IMR-90 (cell line): ENCODE measurements around the gene BUB1B. TPM values are rescaled to one million over a fixed set of nuclear protein-coding genes. Genes with fewer than 3 reads are reported as not detected.

Source experiments
- ATAC-seq: fragments of 200-7000 bp; cut with Tn5 transposase; 2 replicates; pipeline ENCODE4 v1.9.1; 2020; ENCODE audit warnings: low read depth, mild to moderate bottlenecking, moderate library complexity
- BruUV-seq: library from RNA; stranded (reverse); fragments of 400-500 nt; replicated peaks from 2 replicates; lab custom pipeline; 2021; lab: Mats Ljungman, UMichigan
- CTCF ChIA-PET: fragments of 300-600 bp; formaldehyde crosslinking; extraction: SDS; loops from one replicate; lab custom pipeline; 2021; ENCODE audit warnings: antibody characterized with exemption; lab: Yijun Ruan, JAX
- POLR2A ChIA-PET: fragments of 300-600 bp; sonication (Branson Sonifier 250); formaldehyde crosslinking; loops from one replicate; lab custom pipeline; 2022; ENCODE audit warnings: antibody characterized with exemption; ENCODE audit not compliant: unreplicated experiment; lab: Charles Lee
- DNase-seq: peaks from one replicate; pipeline ENCODE4 v3.0.0; 2013
- H2AFZ ChIP-seq: replicated peaks from 2 replicates; pipeline ENCODE3; 2013; ENCODE audit warnings: low read length, mild to moderate bottlenecking; ENCODE audit not compliant: poor library complexity
- H2AK5ac ChIP-seq: 2 replicates; pipeline ENCODE4 v1.6.1; 2013; ENCODE audit warnings: low read depth, low read length, inconsistent platforms
- H2AK9ac ChIP-seq: replicated peaks from 2 replicates; pipeline ENCODE3; 2013; ENCODE audit warnings: mild to moderate bottlenecking, low read depth, low read length, moderate library complexity; ENCODE audit not compliant: poor library complexity
- H2BK120ac ChIP-seq: 2 replicates; pipeline ENCODE4 v1.6.1; 2013; ENCODE audit warnings: low read depth, low read length, inconsistent platforms
- H2BK15ac ChIP-seq: 3 replicates; pipeline ENCODE4 v1.6.1; 2013; ENCODE audit warnings: low read depth, low read length, inconsistent platforms
- H2BK20ac ChIP-seq: 2 replicates; pipeline ENCODE4 v1.6.1; 2013; ENCODE audit warnings: low read depth, mild to moderate bottlenecking, inconsistent platforms, low read length, moderate library complexity
- H2BK5ac ChIP-seq: 2 replicates; pipeline ENCODE4 v1.6.1; 2013; ENCODE audit warnings: mild to moderate bottlenecking, low read depth, low read length, inconsistent platforms; ENCODE audit not compliant: poor library complexity, severe bottlenecking
- H3K14ac ChIP-seq: replicated peaks from 2 replicates; pipeline ENCODE4 v1.6.1; 2013; ENCODE audit warnings: low read depth, low read length, inconsistent platforms
- H3K18ac ChIP-seq: 2 replicates; pipeline ENCODE4 v1.6.1; 2013; ENCODE audit warnings: low read depth, low read length, control low read depth
- H3K23ac ChIP-seq: 2 replicates; pipeline ENCODE4 v1.6.1; 2013; ENCODE audit warnings: low read depth, low read length, inconsistent platforms
- H3K27ac ChIP-seq: 2 replicates; pipeline ENCODE4 v1.5.1; 2013; ENCODE audit warnings: mild to moderate bottlenecking, control low read depth, low read length; ENCODE audit not compliant: insufficient read depth
- H3K27me3 ChIP-seq: 2 replicates; pipeline ENCODE4 v1.6.1; 2013; ENCODE audit warnings: low read length; ENCODE audit not compliant: control insufficient read depth, insufficient read depth
- H3K36me3 ChIP-seq: 2 replicates; pipeline ENCODE4 v1.6.1; 2013; ENCODE audit warnings: low read length, mixed read lengths; ENCODE audit not compliant: control insufficient read depth, insufficient read depth
- H3K4ac ChIP-seq: 2 replicates; pipeline ENCODE4 v1.6.1; 2013; ENCODE audit warnings: low read depth, low read length, inconsistent platforms
- H3K4me1 ChIP-seq: 2 replicates; pipeline ENCODE4 v1.6.1; 2013; ENCODE audit warnings: low read length, mixed read lengths; ENCODE audit not compliant: control insufficient read depth, insufficient read depth
- H3K4me2 ChIP-seq: 2 replicates; pipeline ENCODE4 v1.6.1; 2013; ENCODE audit warnings: low read depth, mild to moderate bottlenecking, control low read depth, low read length, moderate library complexity
- H3K4me3 ChIP-seq: 2 replicates; pipeline ENCODE4 v1.5.1; 2013; ENCODE audit warnings: low read depth, mild to moderate bottlenecking, control low read depth, low read length, moderate library complexity; ENCODE audit not compliant: insufficient read depth
- H3K56ac ChIP-seq: 2 replicates; pipeline ENCODE4 v1.6.1; 2013; ENCODE audit warnings: low read length, inconsistent platforms; ENCODE audit not compliant: insufficient read depth; ENCODE audit errors: extremely low read depth
- H3K79me1 ChIP-seq, 2 experiments: 2 replicates each; pipeline ENCODE4 v1.6.1; 2013; ENCODE audit warnings: low read length in 2 of 2, inconsistent platforms in 1 of 2, low read depth in 1 of 2
- H3K9ac ChIP-seq: 2 replicates; pipeline ENCODE4 v1.6.1; 2013; ENCODE audit warnings: low read depth, low read length, control low read depth
- H3K9me1 ChIP-seq: 2 replicates; pipeline ENCODE4 v1.6.1; 2013; ENCODE audit warnings: low read length, inconsistent platforms; ENCODE audit not compliant: insufficient read depth
- H3K9me3 ChIP-seq: 2 replicates; pipeline ENCODE4 v1.6.1; 2013; ENCODE audit warnings: low read length; ENCODE audit not compliant: control insufficient read depth, insufficient read depth
- H4K20me1 ChIP-seq: 2 replicates; pipeline ENCODE4 v1.6.1; 2013; ENCODE audit warnings: low read length, inconsistent platforms; ENCODE audit not compliant: insufficient read depth
- H4K5ac ChIP-seq: 2 replicates; pipeline ENCODE4 v1.6.1; 2013; ENCODE audit warnings: mild to moderate bottlenecking, low read depth, low read length, control low read depth
- H4K8ac ChIP-seq, 2 experiments: 2 replicates each; pipeline ENCODE4 v1.6.1; 2013; ENCODE audit warnings: low read depth in 2 of 2, low read length in 2 of 2, control low read depth in 1 of 2, inconsistent platforms in 1 of 2
- H4K91ac ChIP-seq: 2 replicates; pipeline ENCODE4 v1.6.1; 2013; ENCODE audit warnings: low read depth, low read length, inconsistent platforms; ENCODE audit not compliant: insufficient read depth
- SMC3 ChIP-seq: fragments of 150-350 bp; IDR thresholded peaks from 2 replicates; pipeline ENCODE4 v1.6.1; 2016; ENCODE audit warnings: low read depth, mild to moderate bottlenecking, antibody characterized with exemption, low read length, moderate library complexity
- WGBS, 2 experiments: methylation state at CpG; one replicate each; pipeline versions ENCODE4 v1.1.5 to v1.1.7; 2013; ENCODE audit warnings: missing lambda C conversion rate in 2 of 2; ENCODE audit not compliant: insufficient read length in 1 of 2; ENCODE audit errors: extremely low coverage in 2 of 2; 5-methylcytosine and 5-hydroxymethylcytosine counted together
- dilution Hi-C: fragments of 300-500 bp; cut with HindIII; formaldehyde crosslinking; loops from one replicate; pipeline ENCODE4 v1.14.3; 2018; ENCODE audit warnings: low sequenced_read_pairs; ENCODE audit not compliant: unreplicated experiment
- in situ Hi-C: fragments of 300-500 bp; cut with MboI; formaldehyde crosslinking; loops from 3 replicates; pipeline ENCODE4 v1.14.3; 2019; ENCODE audit warnings: low sequenced_read_pairs, inconsistent platforms, mixed read lengths
- intact Hi-C: fragments of 100-400 bp; cut with micrococcal nuclease; formaldehyde crosslinking; loops from 2 replicates; pipeline ENCODE4 v1.10.0; 2022
- polyA plus RNA-seq, 3 experiments: library from polyadenylated mRNA; depleted of rRNA; stranded (reverse); fragments of >200 nt; gene quantifications; 2 replicates each; pipeline ENCODE4 v1.2.3, GENCODE V29; 2012; ENCODE audit warnings: low replicate concordance in 1 of 3
- total RNA-seq: library from RNA; depleted of rRNA; stranded (reverse); fragments of >200 nt; gene quantifications from 2 replicates; pipeline ENCODE4 v1.2.3, GENCODE V29; 2012

BUB1B gene
- total and polyA plus RNA-seq, 2 of the 4 experiments (the other 2 are of a cell fraction): 15.6 to 24.7 TPM

DNA sequence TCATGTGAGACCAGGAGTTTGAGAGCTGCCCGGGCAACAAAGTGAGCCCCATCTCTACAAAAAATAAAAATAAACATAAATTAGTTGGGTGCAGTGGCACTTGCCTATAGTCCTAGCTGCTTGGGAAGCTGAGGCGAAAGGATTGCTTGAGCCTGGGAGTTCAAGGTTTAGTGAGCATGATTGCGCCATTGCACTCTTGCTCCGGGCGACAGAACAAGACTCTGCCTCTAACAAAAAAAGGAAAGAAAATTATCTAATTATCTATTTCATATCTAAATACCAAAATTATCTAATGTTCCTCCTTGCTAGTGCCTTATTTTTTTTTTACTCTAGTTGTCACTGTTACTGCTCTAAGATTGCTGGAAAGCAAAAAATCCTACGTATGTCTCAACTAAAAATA is 61.3 kb downstream of the BUB1B start:
- Histone ChIP-seq H2AK5ac (no peak overlapping the region), H4K8ac (no peak overlapping the region), H2BK5ac (no peak overlapping the region), H3K4me3 (no peak overlapping the region), H4K91ac (no peak overlapping the region), H2BK20ac (no peak overlapping the region), H3K23ac (no peak overlapping the region), H3K79me1 (no peaks in the 10 kb centered on the region), H3K9me1 (no peaks in the 10 kb centered on the region), H3K4me1 (no peaks in the 10 kb centered on the region), H3K9ac (no peak overlapping the region), H3K18ac (no peak overlapping the region), H4K20me1 (no peaks in the 10 kb centered on the region), H4K5ac (no peak overlapping the region), H2AFZ (no peak overlapping the region), H3K4ac (no peak overlapping the region), H2BK15ac (no peak overlapping the region), H3K27ac (no peak overlapping the region), H3K9me3 (no peaks in the 10 kb centered on the region), H3K4me2 (no peak overlapping the region), H3K14ac (no peak overlapping the region), H2BK120ac (no peak overlapping the region), H2AK9ac (no peak overlapping the region), H3K36me3 (peaks cover 1% of the 10 kb centered on the region; the same call in 1 of the 2 replicates), H3K27me3 (no peaks in the 10 kb centered on the region), H3K56ac (no peak overlapping the region)
- ChIA-PET POLR2A (no interaction called here), CTCF (interaction anchor here (1.3 to 2.9 kb wide), 2 partner anchors 50 to 52 kb away, joined by 3 to 13 read pairs; no protein-coding TSS in a partner anchor)
- TF ChIP-seq SMC3: no peak
- no peak for ATAC-seq
- dilution Hi-C loops: no loop called here
- in situ Hi-C loops: no loop called here
- intact Hi-C loops: no loop called here
- WGBS, 2 experiments: no CpG with 5 or more reads among the region's 6 CpGs
- DNase-seq: no peak
- no TSS peak for BruUV-seq
